Measurements from ENCODE around the gene CSNK1G2. TPM values are rescaled to one million over a fixed set of nuclear protein-coding genes. Genes with fewer than 3 reads are reported as not detected.

Gene CSNK1G2
- total RNA-seq, 1 experiment from 2014 or later, result 126 TPM

DNA sequence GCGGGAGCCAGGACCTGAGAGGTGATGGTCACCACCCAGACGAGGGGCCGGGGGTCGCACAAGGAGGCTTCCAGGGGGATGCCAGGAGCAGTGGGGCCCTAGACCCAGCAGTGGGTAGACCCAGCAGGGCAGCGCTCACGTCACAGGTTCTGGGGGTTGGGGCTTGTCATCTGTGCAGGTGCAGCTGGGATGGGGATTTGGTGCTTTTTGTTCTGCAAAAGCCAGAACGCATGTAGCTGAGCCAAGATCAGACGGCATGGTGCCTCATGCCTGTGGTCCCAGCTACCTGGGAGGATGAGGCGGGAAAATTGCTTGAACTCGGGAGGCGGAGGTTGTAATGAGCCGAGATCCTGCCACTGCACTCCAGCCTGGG lies 15.1 kb downstream of the CSNK1G2 start:
- no peaks in the 10 kb centered on the region for H3K36me3 Mint-ChIP-seq
- DNase-seq (ENCODE audit: low spot score), result no peak
- ChIA-PET CTCF (interaction anchor here (0.6 to 1.6 kb wide), 5 partner anchors 10 to 118 kb away, joined by 3 to 10 read pairs (median 3); no protein-coding TSS in a partner anchor), POLR2A (interaction anchor here (0.6 kb wide), 1 partner anchor 10 kb away, joined by 3 read pairs; no protein-coding TSS in a partner anchor)
- no peak for ATAC-seq
- H3K4me3 Mint-ChIP-seq, result no peak overlapping the region
- no peaks in the 10 kb centered on the region for H3K27me3 Mint-ChIP-seq (ENCODE audit: low read depth)
- H3K27ac Mint-ChIP-seq, result peak overlapping the region; percentile 27; the same call in 1 of the 2 replicates
- TF ChIP-seq ZNF232 (CRISPR knock-in tag; IDR thresholded peaks at IDR 0.05), result no peak
- TF ChIP-seq, protein P1, sequence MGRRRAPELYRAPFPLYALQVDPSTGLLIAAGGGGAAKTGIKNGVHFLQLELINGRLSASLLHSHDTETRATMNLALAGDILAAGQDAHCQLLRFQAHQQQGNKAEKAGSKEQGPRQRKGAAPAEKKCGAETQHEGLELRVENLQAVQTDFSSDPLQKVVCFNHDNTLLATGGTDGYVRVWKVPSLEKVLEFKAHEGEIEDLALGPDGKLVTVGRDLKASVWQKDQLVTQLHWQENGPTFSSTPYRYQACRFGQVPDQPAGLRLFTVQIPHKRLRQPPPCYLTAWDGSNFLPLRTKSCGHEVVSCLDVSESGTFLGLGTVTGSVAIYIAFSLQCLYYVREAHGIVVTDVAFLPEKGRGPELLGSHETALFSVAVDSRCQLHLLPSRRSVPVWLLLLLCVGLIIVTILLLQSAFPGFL (CRISPR knock-in tag; IDR thresholded peaks at IDR 0.05; ENCODE audit: borderline replicate concordance), result no peak
- TF ChIP-seq MXD4 (CRISPR knock-in tag; IDR thresholded peaks at IDR 0.05; ENCODE audit: borderline replicate concordance), result no peak
- TF ChIP-seq ATF1 (CRISPR knock-in tag; IDR thresholded peaks at IDR 0.05), result no peak
- TF ChIP-seq, protein P2, sequence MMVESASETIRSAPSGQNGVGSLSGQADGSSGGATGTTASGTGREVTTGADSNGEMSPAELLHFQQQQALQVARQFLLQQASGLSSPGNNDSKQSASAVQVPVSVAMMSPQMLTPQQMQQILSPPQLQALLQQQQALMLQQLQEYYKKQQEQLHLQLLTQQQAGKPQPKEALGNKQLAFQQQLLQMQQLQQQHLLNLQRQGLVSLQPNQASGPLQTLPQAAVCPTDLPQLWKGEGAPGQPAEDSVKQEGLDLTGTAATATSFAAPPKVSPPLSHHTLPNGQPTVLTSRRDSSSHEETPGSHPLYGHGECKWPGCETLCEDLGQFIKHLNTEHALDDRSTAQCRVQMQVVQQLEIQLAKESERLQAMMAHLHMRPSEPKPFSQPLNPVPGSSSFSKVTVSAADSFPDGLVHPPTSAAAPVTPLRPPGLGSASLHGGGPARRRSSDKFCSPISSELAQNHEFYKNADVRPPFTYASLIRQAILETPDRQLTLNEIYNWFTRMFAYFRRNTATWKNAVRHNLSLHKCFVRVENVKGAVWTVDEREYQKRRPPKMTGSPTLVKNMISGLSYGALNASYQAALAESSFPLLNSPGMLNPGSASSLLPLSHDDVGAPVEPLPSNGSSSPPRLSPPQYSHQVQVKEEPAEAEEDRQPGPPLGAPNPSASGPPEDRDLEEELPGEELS (CRISPR knock-in tag; IDR thresholded peaks at IDR 0.05), result no peak
- TF ChIP-seq ZNF416 (CRISPR knock-in tag; IDR thresholded peaks at IDR 0.05), result no peak
- no peak for TF ChIP-seq ZNF671 (CRISPR knock-in tag; IDR thresholded peaks at IDR 0.05)
- TF ChIP-seq RORB (CRISPR knock-in tag; IDR thresholded peaks at IDR 0.05), result no peak
- TF ChIP-seq, protein P3, sequence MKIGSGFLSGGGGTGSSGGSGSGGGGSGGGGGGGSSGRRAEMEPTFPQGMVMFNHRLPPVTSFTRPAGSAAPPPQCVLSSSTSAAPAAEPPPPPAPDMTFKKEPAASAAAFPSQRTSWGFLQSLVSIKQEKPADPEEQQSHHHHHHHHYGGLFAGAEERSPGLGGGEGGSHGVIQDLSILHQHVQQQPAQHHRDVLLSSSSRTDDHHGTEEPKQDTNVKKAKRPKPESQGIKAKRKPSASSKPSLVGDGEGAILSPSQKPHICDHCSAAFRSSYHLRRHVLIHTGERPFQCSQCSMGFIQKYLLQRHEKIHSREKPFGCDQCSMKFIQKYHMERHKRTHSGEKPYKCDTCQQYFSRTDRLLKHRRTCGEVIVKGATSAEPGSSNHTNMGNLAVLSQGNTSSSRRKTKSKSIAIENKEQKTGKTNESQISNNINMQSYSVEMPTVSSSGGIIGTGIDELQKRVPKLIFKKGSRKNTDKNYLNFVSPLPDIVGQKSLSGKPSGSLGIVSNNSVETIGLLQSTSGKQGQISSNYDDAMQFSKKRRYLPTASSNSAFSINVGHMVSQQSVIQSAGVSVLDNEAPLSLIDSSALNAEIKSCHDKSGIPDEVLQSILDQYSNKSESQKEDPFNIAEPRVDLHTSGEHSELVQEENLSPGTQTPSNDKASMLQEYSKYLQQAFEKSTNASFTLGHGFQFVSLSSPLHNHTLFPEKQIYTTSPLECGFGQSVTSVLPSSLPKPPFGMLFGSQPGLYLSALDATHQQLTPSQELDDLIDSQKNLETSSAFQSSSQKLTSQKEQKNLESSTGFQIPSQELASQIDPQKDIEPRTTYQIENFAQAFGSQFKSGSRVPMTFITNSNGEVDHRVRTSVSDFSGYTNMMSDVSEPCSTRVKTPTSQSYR (CRISPR knock-in tag; IDR thresholded peaks at IDR 0.05), result no peak
- TF ChIP-seq, protein P4, sequence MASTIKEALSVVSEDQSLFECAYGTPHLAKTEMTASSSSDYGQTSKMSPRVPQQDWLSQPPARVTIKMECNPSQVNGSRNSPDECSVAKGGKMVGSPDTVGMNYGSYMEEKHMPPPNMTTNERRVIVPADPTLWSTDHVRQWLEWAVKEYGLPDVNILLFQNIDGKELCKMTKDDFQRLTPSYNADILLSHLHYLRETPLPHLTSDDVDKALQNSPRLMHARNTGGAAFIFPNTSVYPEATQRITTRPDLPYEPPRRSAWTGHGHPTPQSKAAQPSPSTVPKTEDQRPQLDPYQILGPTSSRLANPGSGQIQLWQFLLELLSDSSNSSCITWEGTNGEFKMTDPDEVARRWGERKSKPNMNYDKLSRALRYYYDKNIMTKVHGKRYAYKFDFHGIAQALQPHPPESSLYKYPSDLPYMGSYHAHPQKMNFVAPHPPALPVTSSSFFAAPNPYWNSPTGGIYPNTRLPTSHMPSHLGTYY (CRISPR knock-in tag; IDR thresholded peaks at IDR 0.05), result no peak
- TF ChIP-seq, protein P5, sequence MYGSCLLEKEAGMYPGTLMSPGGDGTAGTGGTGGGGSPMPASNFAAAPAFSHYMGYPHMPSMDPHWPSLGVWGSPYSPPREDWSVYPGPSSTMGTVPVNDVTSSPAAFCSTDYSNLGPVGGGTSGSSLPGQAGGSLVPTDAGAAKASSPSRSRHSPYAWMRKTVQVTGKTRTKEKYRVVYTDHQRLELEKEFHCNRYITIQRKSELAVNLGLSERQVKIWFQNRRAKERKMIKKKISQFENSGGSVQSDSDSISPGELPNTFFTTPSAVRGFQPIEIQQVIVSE (CRISPR knock-in tag; IDR thresholded peaks at IDR 0.05; ENCODE audit: borderline replicate concordance), result no peak
- TF ChIP-seq KAT7 (CRISPR knock-in tag; IDR thresholded peaks at IDR 0.05; ENCODE audit: borderline replicate concordance), result no peak
- no peak for TF ChIP-seq CREM (CRISPR knock-in tag; IDR thresholded peaks at IDR 0.05)
- no peak for TF ChIP-seq NR2C2 (CRISPR knock-in tag; IDR thresholded peaks at IDR 0.05)
- TF ChIP-seq, protein P6, sequence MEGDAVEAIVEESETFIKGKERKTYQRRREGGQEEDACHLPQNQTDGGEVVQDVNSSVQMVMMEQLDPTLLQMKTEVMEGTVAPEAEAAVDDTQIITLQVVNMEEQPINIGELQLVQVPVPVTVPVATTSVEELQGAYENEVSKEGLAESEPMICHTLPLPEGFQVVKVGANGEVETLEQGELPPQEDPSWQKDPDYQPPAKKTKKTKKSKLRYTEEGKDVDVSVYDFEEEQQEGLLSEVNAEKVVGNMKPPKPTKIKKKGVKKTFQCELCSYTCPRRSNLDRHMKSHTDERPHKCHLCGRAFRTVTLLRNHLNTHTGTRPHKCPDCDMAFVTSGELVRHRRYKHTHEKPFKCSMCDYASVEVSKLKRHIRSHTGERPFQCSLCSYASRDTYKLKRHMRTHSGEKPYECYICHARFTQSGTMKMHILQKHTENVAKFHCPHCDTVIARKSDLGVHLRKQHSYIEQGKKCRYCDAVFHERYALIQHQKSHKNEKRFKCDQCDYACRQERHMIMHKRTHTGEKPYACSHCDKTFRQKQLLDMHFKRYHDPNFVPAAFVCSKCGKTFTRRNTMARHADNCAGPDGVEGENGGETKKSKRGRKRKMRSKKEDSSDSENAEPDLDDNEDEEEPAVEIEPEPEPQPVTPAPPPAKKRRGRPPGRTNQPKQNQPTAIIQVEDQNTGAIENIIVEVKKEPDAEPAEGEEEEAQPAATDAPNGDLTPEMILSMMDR (IDR thresholded peaks at IDR 0.05), result no peak
- TF ChIP-seq, protein P7, sequence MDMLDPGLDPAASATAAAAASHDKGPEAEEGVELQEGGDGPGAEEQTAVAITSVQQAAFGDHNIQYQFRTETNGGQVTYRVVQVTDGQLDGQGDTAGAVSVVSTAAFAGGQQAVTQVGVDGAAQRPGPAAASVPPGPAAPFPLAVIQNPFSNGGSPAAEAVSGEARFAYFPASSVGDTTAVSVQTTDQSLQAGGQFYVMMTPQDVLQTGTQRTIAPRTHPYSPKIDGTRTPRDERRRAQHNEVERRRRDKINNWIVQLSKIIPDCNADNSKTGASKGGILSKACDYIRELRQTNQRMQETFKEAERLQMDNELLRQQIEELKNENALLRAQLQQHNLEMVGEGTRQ (CRISPR knock-in tag; IDR thresholded peaks at IDR 0.05), result no peak
- TF ChIP-seq NR1H2 (CRISPR knock-in tag; IDR thresholded peaks at IDR 0.05), result no peak
- TF ChIP-seq, protein P8, sequence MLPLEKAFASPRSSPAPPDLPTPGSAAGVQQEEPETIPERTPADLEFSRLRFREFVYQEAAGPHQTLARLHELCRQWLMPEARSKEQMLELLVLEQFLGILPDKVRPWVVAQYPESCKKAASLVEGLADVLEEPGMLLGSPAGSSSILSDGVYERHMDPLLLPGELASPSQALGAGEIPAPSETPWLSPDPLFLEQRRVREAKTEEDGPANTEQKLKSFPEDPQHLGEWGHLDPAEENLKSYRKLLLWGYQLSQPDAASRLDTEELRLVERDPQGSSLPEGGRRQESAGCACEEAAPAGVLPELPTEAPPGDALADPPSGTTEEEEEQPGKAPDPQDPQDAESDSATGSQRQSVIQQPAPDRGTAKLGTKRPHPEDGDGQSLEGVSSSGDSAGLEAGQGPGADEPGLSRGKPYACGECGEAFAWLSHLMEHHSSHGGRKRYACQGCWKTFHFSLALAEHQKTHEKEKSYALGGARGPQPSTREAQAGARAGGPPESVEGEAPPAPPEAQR (CRISPR knock-in tag; IDR thresholded peaks at IDR 0.05), result no peak
- TF ChIP-seq GTF2I (CRISPR knock-in tag; conservative IDR thresholded peaks at IDR 0.05), result no peak
- H3K4me1 Mint-ChIP-seq, result peaks cover 4% of the 10 kb centered on the region; the same call in 1 of the 2 replicates
- no peaks in the 10 kb centered on the region for H3K9me3 Mint-ChIP-seq

Measured in WTC11 (cell line).